GM12801 (cell line): ENCODE data around the gene LAMB3.

Experiments
- TF ChIP-seq, protein P1 (sequence below): IDR thresholded peaks from one replicate; pipeline ENCODE4 v1.5.1; 2011; ENCODE audit warnings: control low read depth; ENCODE audit not compliant: insufficient read length; ENCODE audit errors: extremely low read depth

Gene LAMB3

DNA sequence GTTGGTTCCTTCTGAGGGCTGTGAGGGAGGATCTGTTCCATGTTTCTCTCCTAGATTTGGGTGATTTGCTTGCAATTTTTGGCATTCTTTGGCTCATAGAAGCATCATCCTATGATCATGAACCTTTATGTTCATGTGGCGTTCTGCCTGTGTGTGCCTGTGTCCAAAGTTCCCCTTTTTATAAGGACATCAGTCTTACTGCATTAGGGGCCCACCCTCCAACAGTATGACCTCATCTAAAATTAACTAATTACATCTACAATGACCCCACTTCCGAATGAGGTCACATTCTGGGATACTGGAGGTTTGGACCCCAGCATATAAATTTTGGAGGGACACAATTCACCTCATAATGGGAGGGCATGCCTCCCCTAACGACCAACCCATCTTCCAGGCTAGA, 81.5 kb downstream of the LAMB3 start:
- TF ChIP-seq, protein P1, sequence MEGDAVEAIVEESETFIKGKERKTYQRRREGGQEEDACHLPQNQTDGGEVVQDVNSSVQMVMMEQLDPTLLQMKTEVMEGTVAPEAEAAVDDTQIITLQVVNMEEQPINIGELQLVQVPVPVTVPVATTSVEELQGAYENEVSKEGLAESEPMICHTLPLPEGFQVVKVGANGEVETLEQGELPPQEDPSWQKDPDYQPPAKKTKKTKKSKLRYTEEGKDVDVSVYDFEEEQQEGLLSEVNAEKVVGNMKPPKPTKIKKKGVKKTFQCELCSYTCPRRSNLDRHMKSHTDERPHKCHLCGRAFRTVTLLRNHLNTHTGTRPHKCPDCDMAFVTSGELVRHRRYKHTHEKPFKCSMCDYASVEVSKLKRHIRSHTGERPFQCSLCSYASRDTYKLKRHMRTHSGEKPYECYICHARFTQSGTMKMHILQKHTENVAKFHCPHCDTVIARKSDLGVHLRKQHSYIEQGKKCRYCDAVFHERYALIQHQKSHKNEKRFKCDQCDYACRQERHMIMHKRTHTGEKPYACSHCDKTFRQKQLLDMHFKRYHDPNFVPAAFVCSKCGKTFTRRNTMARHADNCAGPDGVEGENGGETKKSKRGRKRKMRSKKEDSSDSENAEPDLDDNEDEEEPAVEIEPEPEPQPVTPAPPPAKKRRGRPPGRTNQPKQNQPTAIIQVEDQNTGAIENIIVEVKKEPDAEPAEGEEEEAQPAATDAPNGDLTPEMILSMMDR, result no peak

DNA sequence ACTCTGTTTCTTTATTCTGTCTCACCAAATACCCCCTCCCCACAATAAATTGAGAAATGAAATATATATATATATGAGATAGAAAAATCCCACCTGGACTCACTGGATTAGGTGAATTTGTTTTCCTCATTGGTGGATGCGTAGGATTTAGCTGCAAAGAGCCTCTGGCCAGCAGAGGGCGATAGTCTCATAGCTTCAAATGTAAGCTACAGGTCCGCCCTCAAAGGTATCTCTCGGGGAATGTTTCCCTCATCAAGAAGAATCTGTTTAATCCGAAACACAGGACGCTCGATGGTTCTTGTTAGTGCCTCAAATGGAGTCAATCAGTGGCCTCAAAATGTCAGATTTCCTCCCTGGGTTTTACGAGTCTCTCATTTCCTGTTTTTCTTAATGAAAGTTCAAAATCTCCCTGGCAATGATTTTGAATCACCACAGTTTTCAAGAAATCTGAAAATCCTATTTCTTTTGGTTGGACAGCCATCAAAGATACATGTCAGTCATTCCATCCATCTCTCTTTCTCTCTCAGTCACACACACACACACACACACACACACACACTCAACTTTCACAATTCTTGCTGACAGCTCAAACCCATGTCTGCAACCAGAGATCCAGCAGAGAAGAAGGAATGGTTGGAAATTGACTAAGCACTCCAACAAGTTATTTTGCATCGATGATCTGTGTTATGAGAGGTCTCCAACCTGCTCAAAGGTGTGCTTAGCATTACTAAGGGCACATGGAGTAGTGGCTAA, 82.6 kb downstream of the LAMB3 start:
- TF ChIP-seq, protein P1, result peak; percentile 18

DNA sequence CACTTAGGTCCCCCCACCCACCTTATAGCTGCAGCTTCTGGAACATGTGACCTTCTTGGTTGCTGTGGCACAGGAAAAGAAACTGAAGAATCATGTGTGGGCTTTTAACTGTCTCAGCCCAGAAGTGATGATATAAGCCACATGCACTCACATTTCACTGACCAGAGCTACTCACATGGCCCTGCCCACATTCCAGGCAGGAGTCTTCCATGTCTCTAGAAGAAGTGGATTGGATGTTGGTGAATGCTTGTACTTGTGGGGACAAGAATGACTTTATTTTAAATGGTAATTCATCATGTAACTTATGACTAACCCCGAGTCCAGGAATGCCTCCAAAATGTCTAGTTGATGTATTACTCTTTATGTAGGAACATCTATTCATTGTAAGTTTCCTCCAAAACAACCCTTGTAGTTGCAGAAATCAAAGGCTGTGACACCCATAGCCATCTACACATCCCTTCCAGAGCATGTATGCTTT, 84.5 kb downstream of the LAMB3 start:
- TF ChIP-seq, protein P1, result no peak

DNA sequence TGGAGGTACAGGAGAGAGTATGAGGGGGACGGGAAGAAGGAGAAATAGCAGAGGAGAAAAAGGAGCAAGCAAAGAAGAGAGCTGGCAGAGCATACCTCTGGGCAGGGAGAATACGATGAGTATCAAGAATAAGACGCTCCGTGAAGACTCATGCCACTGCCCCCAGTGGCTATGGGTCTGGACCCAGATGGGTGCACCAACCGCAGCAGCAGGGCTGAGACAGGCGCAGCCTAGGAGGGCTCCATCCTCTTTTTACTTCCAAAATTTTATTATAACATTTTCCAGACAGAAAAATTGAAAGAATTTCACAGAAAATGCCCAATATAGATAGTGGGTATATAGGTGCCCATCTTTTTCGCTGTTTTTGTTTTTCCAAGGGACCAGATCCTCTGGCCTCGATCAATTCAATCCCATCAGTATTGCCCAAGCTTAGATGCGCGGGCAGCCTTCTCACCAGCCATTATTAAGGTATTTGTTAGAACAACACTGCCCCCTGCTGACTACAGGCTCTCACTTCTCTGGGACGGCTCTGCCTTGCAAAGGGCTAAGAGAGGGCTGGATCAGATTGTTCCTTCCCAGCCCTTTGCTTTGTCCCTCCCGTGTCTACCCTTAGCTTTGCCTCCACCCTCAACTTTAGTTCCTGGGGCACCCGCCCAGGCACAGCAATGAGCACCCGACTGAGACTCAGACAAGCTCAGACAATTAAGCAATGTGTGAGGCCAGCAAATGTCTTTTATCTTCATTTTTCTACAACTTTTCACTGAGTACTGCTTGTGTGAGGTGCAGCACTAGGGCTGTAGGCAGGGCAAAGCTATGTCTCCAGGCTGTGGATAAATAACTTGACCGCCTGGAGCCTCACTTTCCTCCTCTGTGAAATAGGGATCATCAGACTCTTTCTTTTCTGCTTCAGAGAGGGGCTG, 86.2 kb downstream of the LAMB3 start:
- TF ChIP-seq, protein P1, result no peak
